HG02938 (cell line): ENCODE measurements around the gene NBL1.

Source experiments
- ATAC-seq: cut with Tn5 transposase; IDR thresholded peaks from one replicate; pipeline ENCODE4 v1.9.1; 2021; ENCODE audit warnings: mild to moderate bottlenecking, moderate library complexity; ENCODE audit not compliant: unreplicated experiment

NBL1 gene

GRCh38 chr1:19665496-19666465 is 21.7 kb downstream of the NBL1 start:
- no peak for ATAC-seq

GRCh38 chr1:19668888-19669287 is 24.8 kb downstream of the NBL1 start:
- no peak for ATAC-seq

GRCh38 chr1:19670787-19671186 is 26.7 kb downstream of the NBL1 start:
- ATAC-seq = no peak

GRCh38 chr1:19672237-19672636 is 28.1 kb downstream of the NBL1 start:
- ATAC-seq = no peak

GRCh38 chr1:19675797-19676196 is 31.7 kb downstream of the NBL1 start:
- ATAC-seq = no peak

GRCh38 chr1:19676438-19676922 is 32.4 kb downstream of the NBL1 start:
- ATAC-seq = no peak

GRCh38 chr1:19678493-19678892 is 34.4 kb downstream of the NBL1 start:
- ATAC-seq = no peak

GRCh38 chr1:19678931-19679453 is 34.9 kb downstream of the NBL1 start:
- ATAC-seq = no peak

GRCh38 chr1:19679691-19680090 is 35.6 kb downstream of the NBL1 start:
- ATAC-seq = no peak

- no peak for ATAC-seq
Measured at GRCh38 chr1:19680644-19681043, 36.5 kb downstream of the NBL1 start.

- no peak for ATAC-seq
Measured at GRCh38 chr1:19682257-19682656, 38.1 kb downstream of the NBL1 start.

- no peak for ATAC-seq
Measured at GRCh38 chr1:19682901-19683300, 38.8 kb downstream of the NBL1 start.

GRCh38 chr1:19683351-19683750 is 39.2 kb downstream of the NBL1 start:
- no peak for ATAC-seq

- no peak for ATAC-seq
Measured at GRCh38 chr1:19684677-19685076, 40.6 kb downstream of the NBL1 start.

GRCh38 chr1:19685994-19686393 is 41.9 kb downstream of the NBL1 start:
- ATAC-seq = no peak

GRCh38 chr1:19687414-19687813 is 43.3 kb downstream of the NBL1 start:
- no peak for ATAC-seq

GRCh38 chr1:19688041-19688842 is 44.1 kb downstream of the NBL1 start:
- no peak for ATAC-seq

GRCh38 chr1:19689085-19689757 is 45.1 kb downstream of the NBL1 start:
- ATAC-seq = no peak

GRCh38 chr1:19689856-19690255 is 45.7 kb downstream of the NBL1 start:
- no peak for ATAC-seq

- ATAC-seq = no peak
Measured at GRCh38 chr1:19690342-19690741, 46.2 kb downstream of the NBL1 start.

- ATAC-seq = no peak
Measured at GRCh38 chr1:19694298-19694697, 50.2 kb downstream of the NBL1 start.
